Left cardiac atrium (tissue), 4 donors: ENCODE measurements around the gene SP3. TPM values are rescaled to one million over a fixed set of nuclear protein-coding genes. Genes with fewer than 3 reads are reported as not detected.

Source experiments
- ATAC-seq, 2 donors: fragments of 200-7000 bp; cut with Tn5 transposase; one replicate each; pipeline ENCODE4 v1.9.1; 2020; ENCODE audit warnings: mild to moderate bottlenecking in 2 of 2, moderate library complexity in 2 of 2
- DNase-seq: peaks from one replicate; pipeline ENCODE4 v3.0.0-alpha.2; 2020
- intact Hi-C, 2 donors: fragments of 100-400 bp; cut with DNase I; formaldehyde crosslinking; loops; one replicate each; pipeline versions ENCODE4 v1.14.1 to v1.15.1; 2022 to 2023
- total RNA-seq, 2 donors: library from RNA; stranded (reverse); fragmentation: NEBNext Ultra II Directional; extraction: Animal tissue kit (Norgen Biotek cat#: 25700); gene quantifications; one replicate each; pipeline ENCODE4 v1.2.1, GENCODE V29; 2021
- donor health status: DM: no; HTN: yes; CAD: no.
- donor health status: DM: no; HTN: yes; CAD: no; lungs with severe emphysema.
- donor health status: DM: yes; HTN: yes; CAD: no.
- donor health status: Dilated cardiomyopathy.

The SP3 gene
- total RNA-seq, 2 donors from 2014 or later: 42.9 to 49.0 TPM

GRCh38 chr2:173998386-173998785, 33.2 kb upstream of the SP3 start:
- peak; percentile 25 to 45 for ATAC-seq
- no peak for DNase-seq
- intact Hi-C loops: no loop called here

DNA sequence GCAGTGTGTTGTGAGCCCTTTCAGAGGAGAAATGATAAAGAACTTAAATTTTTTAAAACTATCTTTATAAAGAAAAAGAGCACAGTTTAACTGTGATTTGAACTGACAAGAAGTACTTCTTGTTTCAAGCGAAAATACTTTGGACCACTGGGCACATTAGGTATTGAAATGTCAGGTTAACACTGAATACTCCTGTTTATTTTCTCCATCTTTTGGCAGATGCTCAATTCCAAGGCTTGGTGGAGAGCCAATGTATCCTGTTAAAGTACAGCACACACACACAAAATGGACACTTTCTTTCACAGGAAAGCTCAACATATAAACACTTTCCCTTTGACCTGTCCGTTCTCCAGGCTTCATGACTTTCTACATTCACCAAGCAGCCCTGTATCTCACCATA, 32.6 kb upstream of the SP3 start:
- intact Hi-C loops: no loop called here
- no peak for DNase-seq
- ATAC-seq: peak in 1 of 2 donors; percentile 14

- DNase-seq (peak; percentile 82), ATAC-seq (peak; percentile 96 to 97)
- intact Hi-C loops: no loop called here
These were observed 32.1 kb upstream of the SP3 start for GRCh38 chr2:173997269-173997668.

DNA sequence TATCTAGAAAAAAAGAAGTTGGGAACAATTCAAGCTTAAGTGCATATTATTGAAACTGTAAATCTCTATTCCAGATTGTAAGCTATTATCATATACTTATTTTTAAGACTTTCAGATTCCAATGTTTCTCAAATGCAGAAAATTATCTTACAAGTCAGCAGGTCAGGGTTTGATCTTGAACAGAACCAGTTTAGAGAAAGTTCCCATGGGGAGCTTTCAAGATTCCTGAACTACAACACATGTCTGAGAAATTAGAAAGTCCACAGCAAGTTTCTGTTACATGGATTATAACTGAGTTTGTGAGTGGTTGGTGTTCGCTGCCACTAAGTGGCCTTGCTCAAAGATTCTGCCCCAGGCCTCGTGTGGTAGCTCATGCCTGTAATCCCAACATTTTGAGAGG, 31.6 kb upstream of the SP3 start:
- ATAC-seq: no peak
- intact Hi-C loops: no loop called here
- no peak for DNase-seq

GRCh38 chr2:173993459-173993858, 28.3 kb upstream of the SP3 start:
- intact Hi-C loops: no loop called here
- DNase-seq: no peak
- no peak for ATAC-seq

- DNase-seq (peak; percentile 85), ATAC-seq (peak; percentile 48 to 78)
- intact Hi-C loops: no loop called here
These were observed 26.8 kb upstream of the SP3 start for GRCh38 chr2:173991856-173992588.

- intact Hi-C loops: no loop called here
- ATAC-seq (peak; percentile 86 to 87), DNase-seq (peak; percentile 82)
These were observed 26.0 kb upstream of the SP3 start for GRCh38 chr2:173990970-173991819.

DNA sequence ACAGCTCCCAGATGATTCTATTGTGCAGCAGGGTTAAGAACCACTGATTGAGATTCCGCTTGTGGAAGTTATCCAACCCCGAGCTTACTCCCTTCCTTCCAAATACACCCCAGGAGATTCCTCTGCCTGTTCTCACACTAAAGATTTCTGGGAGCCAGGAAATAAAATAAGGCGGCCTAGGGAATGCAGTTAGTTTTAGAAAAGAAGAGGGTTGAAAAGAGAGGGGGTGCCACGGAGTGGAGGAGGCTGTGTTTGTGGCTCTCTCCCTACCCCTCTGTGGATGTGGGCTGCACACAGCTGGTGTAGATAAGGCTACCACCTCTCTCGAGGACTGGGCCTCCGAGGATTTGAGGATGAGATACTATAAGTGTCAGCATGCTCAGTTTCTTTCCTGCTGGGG, 25.1 kb upstream of the SP3 start:
- peak; percentile 14 to 54 for ATAC-seq

DNA sequence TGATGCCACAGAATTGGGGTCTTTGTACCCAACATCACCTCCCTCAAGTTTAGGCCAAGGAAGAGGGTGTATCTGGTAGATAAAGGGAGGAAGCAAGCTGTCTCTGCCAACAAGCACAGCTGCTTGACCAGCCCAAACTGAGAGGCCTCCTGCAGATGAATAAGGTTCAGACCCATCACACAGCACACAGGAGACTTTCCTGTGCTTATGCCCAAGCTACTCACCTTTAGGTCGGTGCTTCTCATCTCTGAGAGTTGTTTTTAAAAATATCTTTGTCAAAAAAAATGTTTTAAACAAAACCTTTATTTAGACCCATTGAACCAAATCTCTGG, 24.7 kb upstream of the SP3 start:
- no peak for ATAC-seq
- DNase-seq: no peak
- intact Hi-C loops: no loop called here

More for the DNA sequence above, 25.1 kb upstream of the SP3 start:
- intact Hi-C loops: no loop called here
- no peak for DNase-seq

DNA sequence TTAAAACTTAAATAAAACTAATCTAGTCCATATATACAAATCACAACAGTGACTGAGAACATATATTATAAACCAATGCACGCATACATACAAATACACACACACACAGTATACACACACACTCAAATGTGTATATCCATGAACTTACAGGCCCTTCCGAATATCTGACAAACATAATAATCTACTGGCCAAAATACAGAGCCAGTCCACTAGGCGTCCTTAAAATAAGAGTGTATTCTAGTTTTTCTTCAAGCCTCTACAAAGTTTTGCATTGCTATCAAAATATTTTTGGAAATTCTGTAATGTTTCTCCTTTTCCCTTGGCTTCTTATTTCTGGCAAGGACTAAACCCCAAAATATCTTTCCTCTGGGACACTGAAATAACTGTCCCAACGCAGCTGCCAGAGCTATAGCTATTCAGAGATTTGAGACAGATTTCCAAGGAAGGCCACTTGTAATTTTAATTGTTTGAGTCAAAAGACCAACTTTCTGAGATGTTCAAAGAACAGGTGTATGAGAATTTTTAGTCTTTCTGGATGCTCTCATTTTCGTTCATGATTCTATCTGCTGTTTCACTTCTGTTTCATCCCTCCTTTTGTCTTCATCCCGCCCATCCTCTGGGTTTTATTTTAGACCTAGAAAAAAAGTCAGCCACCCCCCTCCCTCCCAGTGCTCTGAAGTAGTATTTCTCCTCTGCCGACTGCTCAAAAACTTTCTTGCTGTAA, 24.1 kb upstream of the SP3 start:
- intact Hi-C loops: no loop called here
- DNase-seq (no peak), ATAC-seq (peak in 1 of 2 donors; percentile 28)

GRCh38 chr2:173986805-173987204, 21.6 kb upstream of the SP3 start:
- DNase-seq (peak; percentile 36), ATAC-seq (peak in 1 of 2 donors; percentile 27)
- intact Hi-C loops: no loop called here

GRCh38 chr2:173985605-173985992, 20.4 kb upstream of the SP3 start:
- DNase-seq (no peak), ATAC-seq (no peak)
- intact Hi-C loops: no loop called here

DNA sequence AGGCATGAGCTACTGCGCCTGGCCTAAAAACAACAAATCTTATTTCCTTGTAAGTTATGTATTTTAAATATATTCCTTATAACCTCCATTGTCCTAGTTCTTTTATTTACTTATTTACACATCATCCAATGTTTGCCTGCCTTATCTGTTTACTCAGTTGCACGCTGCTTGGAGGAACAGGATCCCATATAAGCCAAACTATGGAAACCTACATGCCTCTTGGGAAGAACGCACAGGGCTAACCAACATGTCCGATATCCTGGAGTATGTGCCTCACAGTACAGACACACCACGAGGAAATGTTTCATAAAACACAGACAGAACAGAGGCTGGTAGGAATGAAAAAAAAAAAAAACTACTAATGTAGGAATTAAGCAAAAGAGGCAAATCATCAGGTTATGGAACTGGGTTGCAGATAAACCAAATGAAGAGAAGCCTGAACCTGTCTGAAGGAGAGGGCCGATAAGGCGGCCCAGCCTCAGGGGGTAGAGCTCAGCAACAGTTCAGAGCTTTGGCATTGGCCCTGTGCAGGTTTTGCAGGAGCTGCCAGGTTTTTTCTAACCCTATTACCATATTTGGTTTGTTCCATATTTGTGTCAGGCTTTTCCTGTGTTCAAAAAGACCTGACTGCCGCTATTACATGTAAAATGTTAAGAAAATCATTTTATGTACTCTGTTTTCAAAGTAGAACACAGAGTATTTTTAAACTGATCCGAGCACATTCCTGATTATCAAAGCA, 19.9 kb upstream of the SP3 start:
- ATAC-seq (peak in 1 of 2 donors; percentile 70), DNase-seq (no peak)
- intact Hi-C loops: no loop called here

- ATAC-seq: peak in 1 of 2 donors; percentile 4
- no peak for DNase-seq
- intact Hi-C loops: no loop called here
These were observed 18.3 kb upstream of the SP3 start for GRCh38 chr2:173983391-173983871.

DNA sequence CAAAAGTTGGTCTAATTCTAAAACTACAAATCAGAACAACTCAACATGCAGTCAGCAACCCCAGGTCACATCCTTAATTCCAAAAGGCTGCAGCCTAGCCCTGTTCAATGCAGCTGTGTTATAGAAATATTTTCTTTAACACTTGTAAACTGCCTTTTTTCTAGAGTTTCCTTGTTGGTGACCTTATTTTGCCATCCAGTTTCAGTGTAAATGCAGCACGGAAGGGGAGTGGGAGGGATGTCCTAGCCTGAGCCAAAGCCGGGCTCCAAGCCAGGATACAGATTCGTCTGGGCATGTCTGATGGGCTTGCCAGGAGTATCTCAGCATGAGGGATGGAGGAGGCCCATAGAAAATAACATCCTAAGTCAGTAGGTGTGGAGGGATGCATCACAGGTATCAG, 17.7 kb upstream of the SP3 start:
- intact Hi-C loops: no loop called here
- ATAC-seq: peak; percentile 65 to 66
- peak; percentile 63 for DNase-seq

GRCh38 chr2:173982182-173982714, 17.1 kb upstream of the SP3 start:
- no peak for ATAC-seq
- no peak for DNase-seq
- intact Hi-C loops: no loop called here

DNA sequence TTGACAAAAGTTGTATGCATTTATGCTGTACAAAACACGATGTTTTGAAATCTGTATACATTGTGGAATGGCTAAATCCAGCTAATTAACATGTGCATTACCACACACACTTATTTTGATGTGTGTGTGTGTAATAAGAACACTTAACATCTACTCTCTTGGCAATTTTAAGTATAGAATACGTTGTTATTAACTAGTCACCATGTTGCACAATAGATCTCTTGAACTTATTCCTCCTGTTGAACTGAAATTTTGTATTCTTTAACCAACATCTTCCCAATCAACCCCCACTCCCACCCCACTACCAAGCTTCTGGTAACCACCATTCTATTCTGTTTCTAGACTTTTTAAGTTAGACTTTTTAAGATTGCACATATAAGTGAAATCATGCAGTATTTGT, 16.3 kb upstream of the SP3 start:
- no peak for DNase-seq
- no peak for ATAC-seq
- intact Hi-C loops: no loop called here

- DNase-seq (no peak), ATAC-seq (peak; percentile 57 to 69)
- intact Hi-C loops: no loop called here
These were observed 14.7 kb upstream of the SP3 start for GRCh38 chr2:173979751-173980351.

DNA sequence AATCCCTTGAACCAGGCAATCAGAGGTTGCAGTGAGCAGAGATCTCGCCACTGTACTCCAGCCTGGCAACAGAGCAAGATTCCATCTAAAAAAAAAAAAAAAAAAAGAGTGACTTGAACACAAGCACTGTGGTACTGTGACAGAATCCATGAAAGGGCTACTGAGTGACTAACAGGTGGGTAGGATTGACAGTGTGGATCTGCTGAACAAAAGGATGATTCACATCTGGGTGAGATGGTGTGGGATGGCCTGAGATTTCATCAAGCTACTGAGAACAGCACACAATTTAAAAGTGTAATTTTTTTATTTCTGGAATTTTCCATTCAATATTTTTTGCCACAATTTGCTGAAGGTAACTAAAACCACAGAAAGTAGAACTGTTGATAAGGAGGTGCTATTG, 13.3 kb upstream of the SP3 start:
- ATAC-seq: no peak
- intact Hi-C loops: no loop called here
- no peak for DNase-seq
